ENCODE results near the gene SLITRK2. TPM values are rescaled to one million over a fixed set of nuclear protein-coding genes. Genes with fewer than 3 reads are reported as not detected.

SLITRK2 gene
- total RNA-seq, 4 donors from 2014 or later: 0.04 TPM; not detected in 3

GRCh38 chrX:145853181-145853580, 35.6 kb downstream of the SLITRK2 start:
- DNase-seq: no peak
- Histone ChIP-seq H3K36me3 (no peaks in the 10 kb centered on the region), H3K9me3 (no peaks in the 10 kb centered on the region), H3K4me3 (no peak overlapping the region), H3K4me1 (no peaks in the 10 kb centered on the region), H3K27me3 (no peaks in the 10 kb centered on the region), H3K27ac (no peak overlapping the region)
- TF ChIP-seq CTCF (IDR thresholded peaks at IDR 0.05 in 4 of 5, conservative IDR thresholded peaks at IDR 0.05 in 1 of 5) (no peak), POLR2A (IDR thresholded peaks at IDR 0.05) (no peak)
- intact Hi-C loops (cut with DNase I; ENCODE audit: low total_unique reads) (no loop called here), in situ Hi-C loops (cut with MboI; ENCODE audit: low sequenced_read_pairs in 4 of 4) (no loop called here)
- no peak for ATAC-seq

GRCh38 chrX:145856181-145856580, 38.6 kb downstream of the SLITRK2 start:
- no peaks in the 10 kb centered on the region for H3K4me1 ChIP-seq
- H3K27ac ChIP-seq: no peak overlapping the region
- no peaks in the 10 kb centered on the region for H3K9me3 ChIP-seq
- no peaks in the 10 kb centered on the region for H3K36me3 ChIP-seq
- in situ Hi-C loops (cut with MboI; ENCODE audit: low sequenced_read_pairs in 4 of 4): no loop called here
- DNase-seq: no peak
- TF ChIP-seq POLR2A (IDR thresholded peaks at IDR 0.05) (no peak), CTCF (IDR thresholded peaks at IDR 0.05 in 4 of 5, conservative IDR thresholded peaks at IDR 0.05 in 1 of 5) (no peak)
- ATAC-seq: no peak
- no peaks in the 10 kb centered on the region for H3K27me3 ChIP-seq
- H3K4me3 ChIP-seq: no peak overlapping the region
- intact Hi-C loops (cut with DNase I; ENCODE audit: low total_unique reads): no loop called here

GRCh38 chrX:145861818-145862217, 44.2 kb downstream of the SLITRK2 start:
- H3K9me3 ChIP-seq: no peaks in the 10 kb centered on the region
- no peak for DNase-seq
- TF ChIP-seq CTCF (IDR thresholded peaks at IDR 0.05 in 4 of 5, conservative IDR thresholded peaks at IDR 0.05 in 1 of 5) (no peak), POLR2A (IDR thresholded peaks at IDR 0.05) (no peak)
- no peak overlapping the region for H3K4me3 ChIP-seq
- H3K27me3 ChIP-seq: no peaks in the 10 kb centered on the region
- no peak overlapping the region for H3K27ac ChIP-seq
- ATAC-seq: no peak
- intact Hi-C loops (cut with DNase I; ENCODE audit: low total_unique reads) (no loop called here), in situ Hi-C loops (cut with MboI; ENCODE audit: low sequenced_read_pairs in 4 of 4) (no loop called here)
- no peaks in the 10 kb centered on the region for H3K36me3 ChIP-seq
- no peaks in the 10 kb centered on the region for H3K4me1 ChIP-seq

GRCh38 chrX:145865082-145865481, 47.5 kb downstream of the SLITRK2 start:
- Histone ChIP-seq H3K27me3 (no peaks in the 10 kb centered on the region), H3K4me1 (no peaks in the 10 kb centered on the region), H3K4me3 (no peak overlapping the region), H3K9me3 (no peaks in the 10 kb centered on the region), H3K36me3 (no peaks in the 10 kb centered on the region), H3K27ac (no peak overlapping the region)
- intact Hi-C loops (cut with DNase I; ENCODE audit: low total_unique reads): no loop called here
- ATAC-seq (no peak), DNase-seq (no peak)
- TF ChIP-seq POLR2A (IDR thresholded peaks at IDR 0.05): no peak
- no peak for TF ChIP-seq CTCF (IDR thresholded peaks at IDR 0.05 in 4 of 5, conservative IDR thresholded peaks at IDR 0.05 in 1 of 5)
- in situ Hi-C loops (cut with MboI; ENCODE audit: low sequenced_read_pairs in 4 of 4): no loop called here

Data from gastrocnemius medialis (tissue), 4 donors.